ENCODE data around the gene POLD1.
"Not testable (repeated sequence)": the region's sequence is repeated elsewhere in the genome, so short reads cannot be mapped to it uniquely, and the experiment has no call there.

Gene POLD1

DNA sequence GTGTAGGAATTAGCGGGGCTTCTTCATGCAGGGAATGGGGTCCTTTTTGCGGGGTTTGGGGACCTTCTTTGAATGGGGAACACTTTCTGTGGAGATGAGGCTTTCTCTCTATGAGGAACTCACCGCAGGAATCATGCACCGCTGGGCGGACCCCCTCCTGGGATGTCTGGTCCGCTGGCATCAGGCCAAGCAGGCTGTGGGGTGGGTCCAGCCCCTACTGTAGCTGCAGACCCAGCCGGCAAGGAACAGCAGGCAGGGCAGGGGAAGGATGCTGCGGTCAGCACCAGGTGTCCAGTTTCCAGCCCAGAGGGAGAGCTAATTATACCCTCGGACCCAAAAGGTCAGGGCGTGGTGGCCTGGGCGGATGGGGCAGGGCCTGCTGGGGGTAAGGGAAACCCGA lies 50.4 kb downstream of the POLD1 start:
- DNase-seq (ENCODE audit: extremely low spot score): no peak
- ChIA-PET POLR2A (interaction anchor here (1.4 kb wide), 1 partner anchor 9 kb away, joined by 6 read pairs; no protein-coding TSS in a partner anchor), CTCF (no interaction called here)
- no peak for TF ChIP-seq CTCF (IDR thresholded peaks at IDR 0.05; ENCODE audit: control extremely low read depth, extremely low read depth, low read depth, missing control alignments)

DNA sequence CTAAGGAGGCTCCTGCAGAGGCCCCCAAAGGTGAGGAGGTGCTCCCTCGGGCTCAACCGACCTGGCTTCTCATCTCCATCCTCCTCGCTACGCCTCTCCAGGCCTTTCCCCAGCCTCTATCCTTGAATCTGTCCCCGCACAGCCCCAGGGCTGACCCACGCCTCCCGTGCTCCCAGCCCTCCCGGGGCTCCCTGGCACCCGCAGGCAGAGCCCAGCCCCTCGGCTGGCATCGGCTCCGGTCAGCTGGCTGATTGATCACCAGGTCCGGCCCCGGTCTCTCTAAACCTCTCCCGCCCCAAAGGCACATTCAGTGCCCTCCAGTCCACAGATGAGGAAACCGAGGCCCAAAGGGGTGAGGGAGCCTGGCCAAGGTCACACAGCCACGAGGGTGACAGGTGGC lies 51.1 kb downstream of the POLD1 start:
- no peak for DNase-seq (ENCODE audit: extremely low spot score)
- CTCF ChIA-PET: no interaction called here
- TF ChIP-seq CTCF (IDR thresholded peaks at IDR 0.05; ENCODE audit: control extremely low read depth, extremely low read depth, low read depth, missing control alignments): no peak
- POLR2A ChIA-PET: interaction anchor here (1.4 kb wide), 1 partner anchor 8 kb away, joined by 6 read pairs; no protein-coding TSS in a partner anchor

DNA sequence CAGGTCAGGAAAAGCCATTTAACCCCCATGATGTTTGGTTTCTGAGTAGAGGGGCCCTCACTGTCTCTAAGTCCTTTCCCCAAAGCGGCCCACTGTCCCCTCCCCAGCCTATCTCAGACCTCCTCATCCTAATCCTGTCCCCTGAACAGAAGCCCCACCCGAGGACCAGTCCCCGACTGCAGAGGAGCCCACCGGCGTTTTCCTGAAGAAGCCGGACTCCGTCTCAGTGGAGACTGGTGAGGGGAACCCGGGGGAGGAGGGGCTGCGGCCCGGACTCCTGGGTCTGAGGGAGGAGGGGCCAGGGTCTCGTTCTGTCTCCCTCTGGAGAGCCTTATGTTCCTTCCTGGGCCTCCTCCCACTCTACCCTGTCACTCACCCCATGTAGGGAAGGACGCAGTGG lies 51.5 kb downstream of the POLD1 start:
- TF ChIP-seq CTCF (IDR thresholded peaks at IDR 0.05; ENCODE audit: control extremely low read depth, extremely low read depth, low read depth, missing control alignments): no peak
- ChIA-PET POLR2A (no interaction called here), CTCF (interaction anchor here (0.9 to 2.3 kb wide), 2 partner anchors 25 to 78 kb away, joined by 3 to 7 read pairs; no protein-coding TSS in a partner anchor)
- no peak for DNase-seq (ENCODE audit: extremely low spot score)

- CTCF ChIA-PET: interaction anchor here (0.9 to 2.3 kb wide), 2 partner anchors 23 to 118 kb away, joined by 3 to 7 read pairs; no protein-coding TSS in a partner anchor
- POLR2A ChIA-PET: no interaction called here
- no peak for DNase-seq (ENCODE audit: extremely low spot score)
- TF ChIP-seq CTCF (IDR thresholded peaks at IDR 0.05; ENCODE audit: control extremely low read depth, extremely low read depth, low read depth, missing control alignments): no peak
Observed at GRCh38 chr19:50437862-50438449, 53.8 kb downstream of the POLD1 start.

- CTCF ChIA-PET; POLR2A ChIA-PET; DNase-seq (ENCODE audit: extremely low spot score): not testable (repeated sequence)
Observed at GRCh38 chr19:50439130-50439529, 55.0 kb downstream of the POLD1 start.

GRCh38 chr19:50444059-50444458 lies 59.9 kb downstream of the POLD1 start:
- POLR2A ChIA-PET: interaction anchor here (1.3 kb wide), 1 partner anchor 10 kb away, joined by 6 read pairs; no protein-coding TSS in a partner anchor
- CTCF ChIA-PET: interaction anchor here (1.1 to 2.0 kb wide), 2 partner anchors 12 to 17 kb away, joined by 3 to 10 read pairs; partner anchors contain the start of gene MYBPC2
- no peak for DNase-seq (ENCODE audit: extremely low spot score)
- TF ChIP-seq CTCF (IDR thresholded peaks at IDR 0.05; ENCODE audit: control extremely low read depth, extremely low read depth, low read depth, missing control alignments): no peak

- ChIA-PET CTCF (interaction anchor here (1.5 kb wide), 1 partner anchor 14 kb away, joined by 10 read pairs; no protein-coding TSS in a partner anchor), POLR2A (no interaction called here)
- DNase-seq (ENCODE audit: extremely low spot score): no peak
- no peak for TF ChIP-seq CTCF (IDR thresholded peaks at IDR 0.05; ENCODE audit: control extremely low read depth, extremely low read depth, low read depth, missing control alignments)
Observed at GRCh38 chr19:50447053-50447452, 62.9 kb downstream of the POLD1 start.

Measured in GM10248 (cell line).